C1 segment of cervical spinal cord (tissue), 14 donors: ENCODE data around the gene RAB24.
"Not testable (repeated sequence)": the region's sequence is repeated elsewhere in the genome, so short reads cannot be mapped to it uniquely, and the experiment has no call there.

Source experiments
- DNase-seq, 14 donors: peaks; one replicate each; lab custom pipeline; 2025; lab: John Stamatoyannopoulos, UW

The RAB24 gene

GRCh38 chr5:177303121-177303924 lies at the start of gene RAB24, which contains the start of gene PRELID1:
TSS of gene RAB24 (minus strand) at chr5:177303719. CDS start at chr5:177303288, 431 bp downstream.
TSS of gene PRELID1 (plus strand) at chr5:177303799. CDS start at chr5:177303986, 187 bp downstream.
- peak in 13 of 14 donors; percentile 34 to 90 (median 73) for DNase-seq

GRCh38 chr5:177353093-177353492 lies 49.6 kb upstream of the RAB24 start:
- no peak for DNase-seq

GRCh38 chr5:177351392-177352329 lies 48.1 kb upstream of the RAB24 start, which contains the start of gene LMAN2:
TSS of gene LMAN2 (minus strand) at chr5:177351668. CDS start at chr5:177351647, 21 bp downstream.
- peak; percentile 43 to 100 (median 92) for DNase-seq

GRCh38 chr5:177350776-177351391 lies 47.4 kb upstream of the RAB24 start:
- no peak for DNase-seq

- DNase-seq: no peak
Observed at GRCh38 chr5:177349762-177350161, 46.2 kb upstream of the RAB24 start.

- DNase-seq: no peak
Observed at GRCh38 chr5:177349362-177349647, 45.8 kb upstream of the RAB24 start.

GRCh38 chr5:177347699-177348098 lies 44.2 kb upstream of the RAB24 start:
- no peak for DNase-seq

- DNase-seq: no peak
Observed at GRCh38 chr5:177346820-177347219, 43.3 kb upstream of the RAB24 start.

GRCh38 chr5:177344891-177345290 lies 41.4 kb upstream of the RAB24 start:
- DNase-seq: no peak

- DNase-seq: no peak
Observed at GRCh38 chr5:177343777-177344176, 40.3 kb upstream of the RAB24 start.

GRCh38 chr5:177343000-177343399 lies 39.5 kb upstream of the RAB24 start:
- not testable (repeated sequence) for DNase-seq

- DNase-seq: no peak
Observed at GRCh38 chr5:177339107-177339638, 35.7 kb upstream of the RAB24 start.

- no peak for DNase-seq
Observed at GRCh38 chr5:177338251-177339106, 35.0 kb upstream of the RAB24 start.

- no peak for DNase-seq
Observed at GRCh38 chr5:177336603-177337494, 33.3 kb upstream of the RAB24 start.

GRCh38 chr5:177336112-177336511 lies 32.6 kb upstream of the RAB24 start:
- no peak for DNase-seq

- no peak for DNase-seq
Observed at GRCh38 chr5:177335701-177336065, 32.2 kb upstream of the RAB24 start.

- no peak for DNase-seq
Observed at GRCh38 chr5:177334781-177335700, 31.5 kb upstream of the RAB24 start.

- DNase-seq: no peak
Observed at GRCh38 chr5:177334155-177334551, 30.6 kb upstream of the RAB24 start.
